Breast epithelium (tissue), 4 donors: ENCODE measurements around the gene GPATCH1. TPM values are rescaled to one million over a fixed set of nuclear protein-coding genes. Genes with fewer than 3 reads are reported as not detected.
"Not testable (repeated sequence)": the region's sequence is repeated elsewhere in the genome, so short reads cannot be mapped to it uniquely, and the experiment has no call there.

Experiments used
- DNase-seq, 2 donors: peaks; one replicate each; pipeline ENCODE4 v3.0.0-alpha.2; 2019; ENCODE audit warnings: low spot score in 2 of 2
- H3K27ac ChIP-seq, 2 donors: fragments of 200-600 bp; sonication (generic) in 1 of 2; one replicate each; pipeline ENCODE4 v1.5.1; 2016 to 2019; ENCODE audit warnings: mild to moderate bottlenecking in 1 of 2
- H3K27me3 ChIP-seq, 2 donors: fragments of 200-600 bp; sonication (generic) in 1 of 2; one replicate each; pipeline versions ENCODE4 v1.5.1 to v1.6.0; 2017 to 2019; ENCODE audit warnings: control low read depth in 1 of 2, mild to moderate bottlenecking in 1 of 2
- H3K36me3 ChIP-seq: fragments of 200-600 bp; one replicate; pipeline ENCODE4 v1.5.1; 2019
- H3K4me1 ChIP-seq, 2 donors: fragments of 200-600 bp; sonication (generic); one replicate each; pipeline ENCODE4 v1.5.1; 2016 to 2019; ENCODE audit warnings: control low read depth in 1 of 2
- H3K4me3 ChIP-seq, 3 donors: fragments of 200-600 bp; sonication (generic); 1 replicate in 2 of 3; 2 replicates in 1 of 3; pipeline ENCODE4 v1.5.1; 2016 to 2019; ENCODE audit warnings: mild to moderate bottlenecking in 3 of 3, moderate library complexity in 2 of 3
- H3K9me3 ChIP-seq, 2 donors: fragments of 200-600 bp; sonication (generic) in 1 of 2; one replicate each; pipeline ENCODE4 v1.5.1; 2016 to 2019; ENCODE audit warnings: control low read depth in 1 of 2
- POLR2A ChIP-seq: fragments of 450-650 bp; IDR thresholded peaks from one replicate; pipeline ENCODE4 v1.6.1; 2016; ENCODE audit warnings: antibody characterized with exemption, mild to moderate bottlenecking, moderate library complexity
- POLR2AphosphoS5 ChIP-seq, 3 donors: sonication (generic); formaldehyde crosslinking; IDR thresholded peaks; one replicate each; pipeline ENCODE4 v1.6.1; 2017; ENCODE audit warnings: antibody characterized with exemption in 3 of 3
- intact Hi-C: fragments of 100-400 bp; cut with DNase I; formaldehyde crosslinking; loops from one replicate; pipeline ENCODE4 v1.15.1; 2023; ENCODE audit warnings: low total_unique reads
- total RNA-seq, 3 donors: library from RNA; depleted of rRNA; stranded (reverse); fragments of >200 nt; gene quantifications; one replicate each; pipeline ENCODE4 v1.1.0, GENCODE V29; 2016
- TF ChIP-seq, protein P1 (sequence below), 3 donors: fragments of 450-650 bp; IDR thresholded peaks; one replicate each; pipeline ENCODE4 v1.5.1; 2016 to 2017; ENCODE audit warnings: antibody characterized with exemption in 3 of 3, mild to moderate bottlenecking in 3 of 3, moderate library complexity in 3 of 3

The GPATCH1 gene
- total RNA-seq, 3 donors from 2014 or later: 9.4 to 14.2 (median 12.5) TPM

- DNase-seq: no peak
- H3K4me3 ChIP-seq: no peak overlapping the region
- no peaks in the 10 kb centered on the region for H3K9me3 ChIP-seq
- no peak overlapping the region for H3K27ac ChIP-seq
- no peaks in the 10 kb centered on the region for H3K36me3 ChIP-seq
- TF ChIP-seq, protein P1, sequence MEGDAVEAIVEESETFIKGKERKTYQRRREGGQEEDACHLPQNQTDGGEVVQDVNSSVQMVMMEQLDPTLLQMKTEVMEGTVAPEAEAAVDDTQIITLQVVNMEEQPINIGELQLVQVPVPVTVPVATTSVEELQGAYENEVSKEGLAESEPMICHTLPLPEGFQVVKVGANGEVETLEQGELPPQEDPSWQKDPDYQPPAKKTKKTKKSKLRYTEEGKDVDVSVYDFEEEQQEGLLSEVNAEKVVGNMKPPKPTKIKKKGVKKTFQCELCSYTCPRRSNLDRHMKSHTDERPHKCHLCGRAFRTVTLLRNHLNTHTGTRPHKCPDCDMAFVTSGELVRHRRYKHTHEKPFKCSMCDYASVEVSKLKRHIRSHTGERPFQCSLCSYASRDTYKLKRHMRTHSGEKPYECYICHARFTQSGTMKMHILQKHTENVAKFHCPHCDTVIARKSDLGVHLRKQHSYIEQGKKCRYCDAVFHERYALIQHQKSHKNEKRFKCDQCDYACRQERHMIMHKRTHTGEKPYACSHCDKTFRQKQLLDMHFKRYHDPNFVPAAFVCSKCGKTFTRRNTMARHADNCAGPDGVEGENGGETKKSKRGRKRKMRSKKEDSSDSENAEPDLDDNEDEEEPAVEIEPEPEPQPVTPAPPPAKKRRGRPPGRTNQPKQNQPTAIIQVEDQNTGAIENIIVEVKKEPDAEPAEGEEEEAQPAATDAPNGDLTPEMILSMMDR (IDR thresholded peaks at IDR 0.05): no peak
- TF ChIP-seq POLR2AphosphoS5 (IDR thresholded peaks at IDR 0.05): no peak
- no peak for TF ChIP-seq POLR2A
- intact Hi-C loops: no loop called here
- H3K4me1 ChIP-seq: no peaks in the 10 kb centered on the region
- H3K27me3 ChIP-seq: no peaks in the 10 kb centered on the region
Observed at GRCh38 chr19:33150852-33151518, 70.0 kb downstream of the GPATCH1 start.

- H3K9me3 ChIP-seq: no peaks in the 10 kb centered on the region
- H3K27me3 ChIP-seq: no peaks in the 10 kb centered on the region
- intact Hi-C loops: no loop called here
- H3K36me3 ChIP-seq: no peaks in the 10 kb centered on the region
- H3K4me3 ChIP-seq: no peak overlapping the region
- no peaks in the 10 kb centered on the region for H3K4me1 ChIP-seq
- H3K27ac ChIP-seq: no peak overlapping the region
- TF ChIP-seq POLR2A: no peak
- TF ChIP-seq, protein P1 (IDR thresholded peaks at IDR 0.05): no peak
- TF ChIP-seq POLR2AphosphoS5 (IDR thresholded peaks at IDR 0.05): no peak
- no peak for DNase-seq
Observed at GRCh38 chr19:33152176-33152575, 71.2 kb downstream of the GPATCH1 start.

DNA sequence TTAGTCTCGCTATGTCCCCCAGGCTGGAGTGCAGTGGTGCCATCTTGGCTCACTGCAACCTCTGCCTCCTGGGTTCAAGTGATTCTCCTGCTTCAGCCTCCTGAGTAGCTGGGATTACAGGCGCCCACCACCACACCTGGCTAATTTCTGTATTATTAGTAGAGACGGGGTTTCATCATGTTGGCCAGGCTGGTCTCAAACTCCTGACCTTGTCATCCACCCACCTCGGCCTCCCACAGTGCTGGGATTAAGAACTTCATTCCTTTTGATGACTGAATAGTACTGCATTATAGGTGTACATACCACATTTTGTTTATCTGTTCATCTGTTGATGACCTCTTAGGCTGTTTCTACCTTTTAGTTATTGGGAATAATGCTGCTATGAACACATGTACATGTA, 71.6 kb downstream of the GPATCH1 start:
- H3K36me3 ChIP-seq, H3K4me3 ChIP-seq, DNase-seq, intact Hi-C loops, H3K27ac ChIP-seq, H3K9me3 ChIP-seq, H3K27me3 ChIP-seq, H3K4me1 ChIP-seq: not testable (repeated sequence)

DNA sequence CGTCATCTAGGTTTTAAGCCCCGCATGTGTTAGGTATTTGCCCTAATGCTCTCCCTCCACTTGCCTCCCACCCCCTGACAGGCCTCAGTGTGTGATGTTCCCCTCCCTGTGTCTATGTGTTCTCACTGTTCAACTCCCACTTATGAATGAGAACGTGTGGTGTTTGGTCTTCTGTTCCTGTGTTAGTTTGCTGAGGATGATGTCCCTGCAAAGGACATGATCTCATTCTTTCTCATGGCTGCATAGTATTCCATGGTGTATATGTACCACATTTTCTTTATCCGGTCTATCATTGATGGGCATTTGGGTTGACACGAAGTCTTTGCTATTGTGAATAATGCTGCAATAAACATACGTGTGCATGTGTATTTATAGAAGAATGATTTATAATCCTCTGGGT, 73.3 kb downstream of the GPATCH1 start:
- H3K4me1 ChIP-seq, DNase-seq, intact Hi-C loops, H3K4me3 ChIP-seq, H3K9me3 ChIP-seq, H3K27me3 ChIP-seq, H3K27ac ChIP-seq, H3K36me3 ChIP-seq: not testable (repeated sequence)

- no peaks in the 10 kb centered on the region for H3K9me3 ChIP-seq
- H3K4me1 ChIP-seq: no peaks in the 10 kb centered on the region
- H3K36me3 ChIP-seq: no peaks in the 10 kb centered on the region
- no peak overlapping the region for H3K27ac ChIP-seq
- no peaks in the 10 kb centered on the region for H3K27me3 ChIP-seq
- DNase-seq: no peak
- intact Hi-C loops: no loop called here
- no peak overlapping the region for H3K4me3 ChIP-seq
- TF ChIP-seq, protein P1 (IDR thresholded peaks at IDR 0.05): no peak
- TF ChIP-seq POLR2A (no peak), POLR2AphosphoS5 (IDR thresholded peaks at IDR 0.05) (no peak)
Observed at GRCh38 chr19:33156334-33156733, 75.4 kb downstream of the GPATCH1 start.

DNA sequence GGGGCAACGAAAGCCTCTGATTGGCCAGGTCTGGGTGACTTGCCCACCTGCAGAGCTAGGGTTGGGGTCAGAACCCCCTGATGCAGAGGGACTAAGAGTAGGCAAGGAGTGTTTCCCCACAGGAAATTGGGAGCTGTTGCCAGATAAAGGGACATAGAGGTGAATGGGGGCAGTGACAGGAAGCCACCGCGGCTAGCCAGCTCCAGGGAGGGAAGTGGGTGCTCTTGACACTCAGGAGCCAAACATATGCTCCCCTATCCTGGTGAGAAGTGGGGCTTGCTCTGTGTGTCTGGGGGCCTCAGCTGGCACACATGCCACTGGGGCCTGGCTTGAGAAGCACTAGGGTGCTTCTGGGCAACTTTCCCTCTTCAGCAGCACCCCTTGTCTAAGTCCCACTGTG, 76.9 kb downstream of the GPATCH1 start:
- Histone ChIP-seq H3K9me3 (no peaks in the 10 kb centered on the region), H3K36me3 (no peaks in the 10 kb centered on the region), H3K27ac (no peak overlapping the region), H3K4me1 (no peaks in the 10 kb centered on the region), H3K4me3 (no peak overlapping the region), H3K27me3 (no peaks in the 10 kb centered on the region)
- intact Hi-C loops: no loop called here
- TF ChIP-seq POLR2AphosphoS5 (IDR thresholded peaks at IDR 0.05) (no peak), POLR2A (no peak)
- TF ChIP-seq, protein P1 (IDR thresholded peaks at IDR 0.05): no peak
- no peak for DNase-seq
